NB4 (cell line): ENCODE data around the gene ZC3H11A.

ENCODE experiments used
- POLR2A ChIP-seq: IDR thresholded peaks from 2 replicates; pipeline ENCODE4 v1.6.1; 2011; ENCODE audit warnings: mild to moderate bottlenecking; ENCODE audit not compliant: insufficient read length; ENCODE audit errors: extremely low read depth
- TF ChIP-seq, protein P1 (sequence below): IDR thresholded peaks from one replicate; pipeline ENCODE4 v1.5.1; 2012; ENCODE audit warnings: low read depth, low read length

- TF ChIP-seq, protein P1, sequence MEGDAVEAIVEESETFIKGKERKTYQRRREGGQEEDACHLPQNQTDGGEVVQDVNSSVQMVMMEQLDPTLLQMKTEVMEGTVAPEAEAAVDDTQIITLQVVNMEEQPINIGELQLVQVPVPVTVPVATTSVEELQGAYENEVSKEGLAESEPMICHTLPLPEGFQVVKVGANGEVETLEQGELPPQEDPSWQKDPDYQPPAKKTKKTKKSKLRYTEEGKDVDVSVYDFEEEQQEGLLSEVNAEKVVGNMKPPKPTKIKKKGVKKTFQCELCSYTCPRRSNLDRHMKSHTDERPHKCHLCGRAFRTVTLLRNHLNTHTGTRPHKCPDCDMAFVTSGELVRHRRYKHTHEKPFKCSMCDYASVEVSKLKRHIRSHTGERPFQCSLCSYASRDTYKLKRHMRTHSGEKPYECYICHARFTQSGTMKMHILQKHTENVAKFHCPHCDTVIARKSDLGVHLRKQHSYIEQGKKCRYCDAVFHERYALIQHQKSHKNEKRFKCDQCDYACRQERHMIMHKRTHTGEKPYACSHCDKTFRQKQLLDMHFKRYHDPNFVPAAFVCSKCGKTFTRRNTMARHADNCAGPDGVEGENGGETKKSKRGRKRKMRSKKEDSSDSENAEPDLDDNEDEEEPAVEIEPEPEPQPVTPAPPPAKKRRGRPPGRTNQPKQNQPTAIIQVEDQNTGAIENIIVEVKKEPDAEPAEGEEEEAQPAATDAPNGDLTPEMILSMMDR = no peak
- no peak for TF ChIP-seq POLR2A
These were observed 18.3 kb downstream of the ZC3H11A start for GRCh38 chr1:203813581-203814341.
